SK-N-SH (cell line): ENCODE results near the gene IRAK2. TPM values are rescaled to one million over a fixed set of nuclear protein-coding genes. Genes with fewer than 3 reads are reported as not detected.

Experiments used
- CTCF ChIA-PET: fragments of 300-600, 350-600 bp; formaldehyde crosslinking; extraction: SDS; loops from one replicate; lab custom pipeline; 2021; lab: Yijun Ruan, JAX
- POLR2A ChIA-PET: fragments of 350-600 bp; sonication (Branson Sonifier 250); formaldehyde crosslinking; extraction: SDS; loops from one replicate; lab custom pipeline; 2020; ENCODE audit warnings: antibody characterized with exemption, inconsistent platforms; lab: Yijun Ruan, JAX
- DNase-seq: peaks from one replicate; pipeline ENCODE4 v3.0.0; 2012
- H2AFZ ChIP-seq: fragments of 200-600 bp; sonication (generic); 2 replicates; pipeline ENCODE4 v1.8.1; 2016; ENCODE audit warnings: antibody characterized with exemption, mild to moderate bottlenecking, low read depth
- H3F3A ChIP-seq: fragments of 200-600 bp; sonication (generic); replicated peaks from 2 replicates; pipeline ENCODE3; 2016; ENCODE audit warnings: antibody characterized with exemption, mild to moderate bottlenecking; ENCODE audit not compliant: insufficient read depth
- H3K27ac ChIP-seq, 2 experiments: fragments of 200-500 bp in 1 of 2; fragments of 200-600 bp in 1 of 2; sonication (Bioruptor generic) in 1 of 2; sonication (generic), shearing (Covaris generic) in 1 of 2; 2 replicates each; pipeline versions ENCODE4 v1.5.1 to v1.6.1; 2014 to 2016; ENCODE audit warnings: low read depth in 2 of 2, inconsistent platforms in 1 of 2, low read length in 1 of 2, mild to moderate bottlenecking in 1 of 2, mixed read lengths in 1 of 2
- H3K27me3 ChIP-seq: fragments of 200-600 bp; sonication (generic), shearing (Covaris generic); 2 replicates; pipeline ENCODE4 v1.6.1; 2016; ENCODE audit warnings: mixed run types; ENCODE audit not compliant: insufficient read depth
- H3K36me3 ChIP-seq, 2 experiments: fragments of 200-500 bp in 1 of 2; fragments of 200-600 bp in 1 of 2; sonication (Bioruptor generic) in 1 of 2; sonication (generic) in 1 of 2; replicated peaks in 1 of 2; 2 replicates each; pipeline versions ENCODE3 to v1.5.1; 2014 to 2016; ENCODE audit warnings: low read length in 1 of 2, mild to moderate bottlenecking in 1 of 2; ENCODE audit not compliant: insufficient read depth in 2 of 2, control insufficient read depth in 1 of 2
- H3K4me1 ChIP-seq, 2 experiments: fragments of 200-500 bp in 1 of 2; fragments of 200-600 bp in 1 of 2; sonication (Bioruptor generic) in 1 of 2; sonication (generic), shearing (Covaris generic) in 1 of 2; 2 replicates each; pipeline versions ENCODE4 v1.5.1 to v1.6.1; 2014 to 2016; ENCODE audit warnings: low read depth in 1 of 2, low read length in 1 of 2, mixed run types in 1 of 2; ENCODE audit not compliant: insufficient read depth in 2 of 2, control insufficient read depth in 1 of 2
- H3K4me2 ChIP-seq: fragments of 200-600 bp; sonication (generic), shearing (Covaris generic); 2 replicates; pipeline ENCODE4 v1.6.1; 2017; ENCODE audit warnings: mixed run types
- H3K4me3 ChIP-seq, 2 experiments: fragments of 200-500 bp in 1 of 2; fragments of 200-600 bp in 1 of 2; sonication (Bioruptor generic) in 1 of 2; sonication (generic), shearing (Covaris generic) in 1 of 2; 2 replicates each; pipeline versions ENCODE4 v1.5.1 to v1.8.1; 2014 to 2016; ENCODE audit warnings: low read depth in 2 of 2, inconsistent platforms in 1 of 2, low read length in 1 of 2, mild to moderate bottlenecking in 1 of 2, mixed read lengths in 1 of 2, moderate library complexity in 1 of 2
- H3K79me2 ChIP-seq: fragments of 200-600 bp; sonication (generic); 2 replicates; pipeline ENCODE4 v1.8.1; 2017; ENCODE audit warnings: mild to moderate bottlenecking; ENCODE audit not compliant: insufficient read depth
- H3K9ac ChIP-seq: fragments of 200-600 bp; sonication (generic); 2 replicates; pipeline ENCODE4 v1.6.1; 2017; ENCODE audit warnings: mixed run types
- H3K9me2 ChIP-seq: fragments of 200-600 bp; sonication (generic); 2 replicates; pipeline ENCODE4 v1.6.1; 2017; ENCODE audit warnings: mixed run types
- H3K9me3 ChIP-seq: fragments of 200-600 bp; sonication (generic); 2 replicates; pipeline ENCODE4 v1.6.1; 2017; ENCODE audit warnings: mixed run types, mild to moderate bottlenecking, moderate library complexity
- H4K20me1 ChIP-seq: fragments of 200-600 bp; sonication (generic); 2 replicates; pipeline ENCODE4 v1.6.1; 2017; ENCODE audit warnings: mild to moderate bottlenecking, mixed run types; ENCODE audit not compliant: insufficient read depth
- FOXJ3 ChIP-seq: sonication (generic); formaldehyde crosslinking; IDR thresholded peaks from 2 replicates; pipeline ENCODE4 v1.5.1; 2020; ENCODE audit warnings: mild to moderate bottlenecking, missing genetic modification reagents
- FOXM1 ChIP-seq: IDR thresholded peaks from 2 replicates; pipeline ENCODE4 v1.4.0; 2012; ENCODE audit warnings: low read depth, mild to moderate bottlenecking
- GABPA ChIP-seq: IDR thresholded peaks from 2 replicates; pipeline ENCODE4 v1.4.0; 2012; ENCODE audit warnings: low read depth, mild to moderate bottlenecking
- GATA2 ChIP-seq: sonication (generic); formaldehyde crosslinking; IDR thresholded peaks from 2 replicates; pipeline ENCODE4 v1.5.0; 2020; ENCODE audit warnings: mild to moderate bottlenecking, missing genetic modification reagents
- JUND ChIP-seq: IDR thresholded peaks from 2 replicates; pipeline ENCODE4 v1.4.0; 2012
- MAX ChIP-seq: IDR thresholded peaks from 2 replicates; pipeline ENCODE4 v1.4.0; 2012; ENCODE audit warnings: low read depth
- MEF2A ChIP-seq: IDR thresholded peaks from 2 replicates; pipeline ENCODE4 v1.4.0; 2012; ENCODE audit warnings: low read depth, borderline replicate concordance
- MXI1 ChIP-seq: IDR thresholded peaks from 2 replicates; pipeline ENCODE4 v1.6.1; 2012; ENCODE audit warnings: mild to moderate bottlenecking, low read depth, low read length, improper control_type of control experiment
- NRF1 ChIP-seq: IDR thresholded peaks from 2 replicates; pipeline ENCODE4 v1.6.1; 2012; ENCODE audit warnings: low read depth, mild to moderate bottlenecking, low read length
- RCOR1 ChIP-seq: fragments of 150-350 bp; IDR thresholded peaks from 2 replicates; pipeline ENCODE4 v1.6.1; 2017; ENCODE audit warnings: antibody characterized with exemption, low read length
- REST ChIP-seq: IDR thresholded peaks from 2 replicates; pipeline ENCODE4 v1.6.1; 2012; ENCODE audit warnings: mild to moderate bottlenecking, low read depth, low read length, moderate library complexity
- RXRA ChIP-seq: IDR thresholded peaks from 2 replicates; pipeline ENCODE4 v1.4.0; 2012; ENCODE audit warnings: low read depth, mild to moderate bottlenecking, borderline replicate concordance
- SIN3A ChIP-seq: IDR thresholded peaks from 2 replicates; pipeline ENCODE4 v1.6.1; 2012; ENCODE audit warnings: low read depth, mild to moderate bottlenecking, low read length, moderate library complexity, borderline replicate concordance
- SMC3 ChIP-seq: IDR thresholded peaks from 2 replicates; pipeline ENCODE4 v1.6.1; 2012; ENCODE audit warnings: low read depth, low read length, improper control_type of control experiment
- TCF12 ChIP-seq: IDR thresholded peaks from 2 replicates; pipeline ENCODE4 v1.4.0; 2012
- TEAD4 ChIP-seq: IDR thresholded peaks from 2 replicates; pipeline ENCODE4 v1.4.0; 2012; ENCODE audit warnings: mild to moderate bottlenecking, borderline replicate concordance; ENCODE audit not compliant: insufficient read depth
- YY1 ChIP-seq: IDR thresholded peaks from 2 replicates; pipeline ENCODE4 v1.4.0; 2012; ENCODE audit warnings: low read depth, mild to moderate bottlenecking
- WGBS: methylation state at CpG from one replicate; pipeline ENCODE4 v1.1.6; 2017; ENCODE audit warnings: low lambda C conversion rate; 5-methylcytosine and 5-hydroxymethylcytosine counted together
- polyA plus RNA-seq, 3 experiments: library from polyadenylated mRNA; depleted of rRNA; stranded (reverse); fragments of >200 nt; gene quantifications; 2 replicates each; pipeline ENCODE4 v1.2.3, GENCODE V29; 2012
- TF ChIP-seq, protein P1 (sequence below): IDR thresholded peaks from 2 replicates; pipeline ENCODE4 v1.4.0; 2012; ENCODE audit warnings: low read depth, borderline replicate concordance

IRAK2 gene
- polyA plus RNA-seq, 1 of the 3 experiments (the other 2 are of a cell fraction) = 7.7 TPM

DNA sequence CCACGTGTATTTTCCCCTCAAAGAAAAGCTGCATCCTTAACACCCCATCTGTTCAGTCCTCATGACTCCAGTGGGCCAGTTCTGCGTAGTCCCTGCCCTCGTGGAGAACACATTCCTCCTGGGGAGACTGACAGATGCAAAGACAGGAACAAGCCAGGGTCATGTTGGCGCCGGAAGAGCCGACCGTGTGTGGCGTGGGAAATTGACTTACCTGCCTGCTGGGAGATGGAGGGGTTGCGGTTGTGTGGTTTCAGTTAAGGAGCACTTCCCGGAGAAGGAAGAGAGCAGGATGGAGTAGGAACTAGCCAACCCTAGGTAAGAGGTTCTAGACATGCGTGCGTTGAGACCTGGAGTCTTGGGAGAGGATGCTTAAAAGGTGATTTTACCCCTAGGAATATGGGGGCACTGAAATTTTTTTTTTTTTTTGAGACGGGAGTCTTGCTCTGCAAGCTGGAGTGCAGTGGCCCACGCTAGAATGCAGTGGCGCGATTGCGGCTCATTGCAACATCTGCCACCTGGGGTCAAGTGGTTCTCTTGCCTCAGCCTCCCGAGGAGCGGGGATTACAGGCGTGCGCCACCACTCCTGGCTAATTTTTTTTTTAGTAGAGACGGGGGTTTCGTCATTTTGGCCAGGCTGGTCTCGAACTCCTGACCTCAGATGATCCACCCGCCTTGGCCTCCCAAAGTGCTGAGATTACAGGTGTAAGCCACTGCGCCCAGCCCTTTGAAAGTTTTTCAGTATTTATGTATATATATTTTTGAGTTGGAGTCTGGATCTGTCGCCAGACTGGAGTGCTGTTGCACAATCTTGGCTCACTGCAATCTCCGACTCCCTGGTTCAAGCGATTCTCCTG, 21.8 kb upstream of the IRAK2 start:
- H3K27me3 ChIP-seq = no peaks in the 10 kb centered on the region
- peak overlapping the region; percentile 89; the same call in 1 of the 2 replicates for H3K9ac ChIP-seq
- H3K4me3 ChIP-seq = peak overlapping the region; percentile 63 to 72
- no peaks in the 10 kb centered on the region for H3K9me3 ChIP-seq
- peaks cover 4% of the 10 kb centered on the region for H3F3A ChIP-seq
- peaks cover 61% of the 10 kb centered on the region for H3K79me2 ChIP-seq
- H3K4me1 ChIP-seq = peaks cover 4% of the 10 kb centered on the region in 2 experiments; a peak in 1 of 4 replicates
- H3K27ac ChIP-seq = peak overlapping the region in 1 of 2 experiments; percentile 83; a peak in 1 of 4 replicates
- H4K20me1 ChIP-seq = peaks cover 37% of the 10 kb centered on the region
- peaks cover 0 to 24% of the 10 kb centered on the region in 2 experiments for H3K36me3 ChIP-seq
- no peaks in the 10 kb centered on the region for H3K9me2 ChIP-seq
- ChIA-PET POLR2A (no interaction called here), CTCF (interaction anchor here (1.0 kb wide), 1 partner anchor 22 kb away, joined by 4 read pairs; no protein-coding TSS in a partner anchor)
- TF ChIP-seq YY1 = no peak
- TF ChIP-seq MXI1 = 0 out of 2 replicates have a peak, but pooled peaks have one; percentile 27
- DNase-seq = peak; percentile 24
- no peak overlapping the region for H2AFZ ChIP-seq
- WGBS = 84% methylated on average over 29 of the region's 29 CpGs
- peak overlapping the region; percentile 98 for H3K4me2 ChIP-seq

DNA sequence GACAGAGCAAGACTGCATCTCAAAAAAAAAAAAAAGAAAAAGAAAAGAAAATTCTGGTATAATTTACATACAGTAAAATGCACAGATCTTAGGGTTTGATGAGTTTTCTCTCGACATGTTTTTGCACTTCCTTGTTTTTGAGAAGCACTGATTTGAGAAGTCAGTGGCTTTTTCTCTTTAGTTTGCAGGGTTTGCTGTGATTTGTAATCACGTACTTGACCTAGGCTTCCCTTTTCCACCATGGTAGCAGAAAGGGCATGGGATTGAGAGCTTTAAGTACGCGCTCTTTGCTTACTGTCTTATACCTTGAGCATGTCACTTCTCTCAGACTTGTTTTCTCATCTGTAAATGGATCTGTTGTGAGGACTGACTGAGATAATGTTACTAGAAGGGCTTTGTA, 19.0 kb upstream of the IRAK2 start:
- Histone ChIP-seq H3K9ac (no peak overlapping the region), H3K4me3 (no peak overlapping the region), H2AFZ (no peak overlapping the region), H3K27me3 (no peaks in the 10 kb centered on the region), H3K9me3 (no peaks in the 10 kb centered on the region), H3K4me1 (peaks cover 4% of the 10 kb centered on the region in 2 experiments; a peak in 1 of 4 replicates), H3K79me2 (peaks cover 83% of the 10 kb centered on the region), H3K9me2 (no peaks in the 10 kb centered on the region), H3K36me3 (peaks cover 12 to 40% of the 10 kb centered on the region in 2 experiments), H3K4me2 (no peak overlapping the region), H3K27ac (no peak overlapping the region), H3F3A (peaks cover 4% of the 10 kb centered on the region), H4K20me1 (peaks cover 37% of the 10 kb centered on the region)
- DNase-seq = no peak
- CTCF ChIA-PET = interaction anchor here (0.6 to 1.2 kb wide), 2 partner anchors 25 to 136 kb away, joined by 3 read pairs; no protein-coding TSS in a partner anchor
- TF ChIP-seq TEAD4 = no peak
- no peak for TF ChIP-seq TCF12
- TF ChIP-seq MEF2A = no peak
- TF ChIP-seq RCOR1 = no peak
- TF ChIP-seq SMC3 = no peak
- TF ChIP-seq, protein P1, sequence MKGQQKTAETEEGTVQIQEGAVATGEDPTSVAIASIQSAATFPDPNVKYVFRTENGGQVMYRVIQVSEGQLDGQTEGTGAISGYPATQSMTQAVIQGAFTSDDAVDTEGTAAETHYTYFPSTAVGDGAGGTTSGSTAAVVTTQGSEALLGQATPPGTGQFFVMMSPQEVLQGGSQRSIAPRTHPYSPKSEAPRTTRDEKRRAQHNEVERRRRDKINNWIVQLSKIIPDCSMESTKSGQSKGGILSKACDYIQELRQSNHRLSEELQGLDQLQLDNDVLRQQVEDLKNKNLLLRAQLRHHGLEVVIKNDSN = no peak
- no peak for TF ChIP-seq FOXM1
- no peak for TF ChIP-seq REST
- no peak for TF ChIP-seq MAX
- no peak for TF ChIP-seq FOXJ3
- no peak for TF ChIP-seq SIN3A
- no peak for TF ChIP-seq GABPA
- TF ChIP-seq GATA2 (CRISPR knock-in tag) = no peak
- TF ChIP-seq NRF1 = no peak
- no peak for TF ChIP-seq JUND
- TF ChIP-seq RXRA = no peak
- WGBS = 96% methylated on average over 4 of the region's 4 CpGs
- POLR2A ChIA-PET = no interaction called here
